GM18909 (cell line): Measurements from ENCODE around the gene NEK7.
"Not testable (repeated sequence)": the region's sequence is repeated elsewhere in the genome, so short reads cannot be mapped to it uniquely, and the experiment has no call there.

Experiments used
- ATAC-seq: cut with Tn5 transposase; IDR thresholded peaks from one replicate; pipeline ENCODE4 v1.9.1; 2021; ENCODE audit warnings: mild to moderate bottlenecking; ENCODE audit not compliant: unreplicated experiment, poor library complexity

Gene NEK7

DNA sequence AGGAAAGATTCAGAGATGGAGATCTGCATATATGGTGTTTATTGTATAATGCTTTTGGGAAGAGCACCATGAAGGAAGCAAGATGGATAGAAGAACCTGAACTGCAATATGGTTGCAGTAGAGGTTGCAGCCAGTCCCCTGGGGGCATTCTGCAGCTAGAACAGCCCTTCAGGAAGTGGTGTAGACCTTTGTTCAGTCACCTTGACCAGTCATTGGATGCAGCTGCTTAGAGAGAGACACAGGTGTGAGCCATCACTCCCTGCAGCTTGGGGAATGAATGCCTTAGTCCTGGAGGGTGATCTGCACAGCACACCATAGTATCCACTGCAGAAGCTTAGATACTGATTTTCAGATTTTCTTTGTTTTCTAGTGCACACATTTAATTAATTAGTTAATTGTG lies 42.3 kb downstream of the NEK7 start:
- ATAC-seq = peak; percentile 71

DNA sequence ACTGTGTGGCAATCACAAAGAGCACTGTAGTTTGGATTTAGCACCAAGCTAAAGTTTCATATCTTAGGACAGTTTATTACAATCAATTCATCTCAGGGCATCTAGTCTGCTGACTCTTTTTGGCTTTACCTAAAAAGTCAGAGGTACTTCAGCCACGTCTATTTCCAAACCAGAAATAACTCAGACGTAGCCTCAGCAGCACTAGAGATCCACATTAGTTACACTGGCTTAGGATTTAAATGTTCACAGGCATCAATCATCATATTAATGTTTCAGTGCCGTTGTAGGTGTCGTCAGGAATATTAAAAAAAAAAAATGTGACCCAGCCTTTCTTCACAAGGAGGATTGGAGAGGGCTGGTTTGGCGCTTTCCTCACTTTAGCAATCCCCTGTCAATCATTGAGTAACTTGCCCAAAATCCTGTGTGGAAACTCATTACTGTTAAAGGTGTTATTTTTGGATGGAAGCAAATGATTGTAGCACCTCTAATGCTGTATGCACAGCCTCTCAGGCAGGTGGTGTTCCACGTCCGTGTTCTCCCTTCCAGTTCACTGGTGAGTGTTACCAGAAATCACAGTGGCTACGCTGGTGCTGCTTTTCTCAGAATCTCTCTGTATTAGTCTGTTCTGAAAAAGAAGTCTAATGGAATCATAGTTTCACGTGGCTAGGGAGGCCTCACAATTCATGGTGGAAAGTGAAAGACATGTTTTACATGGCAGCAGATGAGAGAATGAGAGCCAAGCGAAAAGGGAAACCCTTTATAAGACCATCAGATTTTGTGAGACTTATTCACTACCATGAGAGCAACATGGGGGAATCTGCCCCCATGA lies 45.4 kb downstream of the NEK7 start:
- peak; percentile 79 for ATAC-seq

DNA sequence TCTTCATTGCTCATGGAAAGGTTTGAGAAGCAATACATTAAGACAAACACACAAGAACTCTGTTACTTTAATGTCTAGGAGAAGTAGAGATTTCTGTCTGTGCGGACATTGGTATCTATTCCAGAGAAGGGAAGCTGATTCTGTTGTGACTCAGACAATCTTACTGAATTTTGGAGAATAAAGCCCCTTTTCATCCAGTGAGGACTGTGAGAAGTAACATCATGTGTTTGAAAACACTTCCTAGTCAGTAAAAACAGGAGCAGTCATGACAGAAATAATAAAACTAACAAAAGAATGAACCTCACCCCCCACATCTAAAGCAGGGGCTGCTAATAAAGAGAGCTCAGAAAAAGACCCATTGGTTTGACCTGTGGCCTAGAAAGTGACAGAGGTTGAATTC lies 46.6 kb downstream of the NEK7 start:
- no peak for ATAC-seq

DNA sequence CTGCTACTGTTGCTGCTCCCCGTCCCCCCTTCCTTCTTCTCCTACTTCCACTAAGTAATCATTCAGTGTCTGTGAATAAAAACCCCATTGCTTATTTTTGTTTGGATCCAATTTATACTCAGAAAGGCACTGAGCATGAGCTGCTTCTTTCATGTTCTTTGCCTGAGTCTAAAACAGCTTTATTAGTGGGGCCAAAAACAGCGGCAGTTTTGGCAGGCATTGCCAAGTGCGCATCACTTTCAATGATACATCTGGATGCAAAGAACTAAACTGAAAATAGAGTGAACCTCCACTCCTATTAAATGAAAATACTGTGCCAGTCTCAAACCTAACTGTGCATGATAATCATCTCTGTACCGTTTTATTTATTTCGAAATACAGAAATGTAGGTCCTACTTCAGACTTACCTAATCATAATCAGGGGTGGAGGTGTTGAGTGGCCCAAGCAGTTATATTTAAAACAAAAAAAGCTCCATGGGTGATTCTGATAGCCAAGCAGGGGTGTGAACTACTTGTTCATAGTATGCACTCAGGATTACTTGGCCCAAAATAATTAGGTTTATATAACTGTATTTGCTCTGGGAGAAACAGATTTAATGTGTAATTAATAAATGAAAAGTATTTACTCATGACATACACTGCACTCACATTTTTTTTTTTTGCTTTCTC lies 48.4 kb downstream of the NEK7 start:
- no peak for ATAC-seq

DNA sequence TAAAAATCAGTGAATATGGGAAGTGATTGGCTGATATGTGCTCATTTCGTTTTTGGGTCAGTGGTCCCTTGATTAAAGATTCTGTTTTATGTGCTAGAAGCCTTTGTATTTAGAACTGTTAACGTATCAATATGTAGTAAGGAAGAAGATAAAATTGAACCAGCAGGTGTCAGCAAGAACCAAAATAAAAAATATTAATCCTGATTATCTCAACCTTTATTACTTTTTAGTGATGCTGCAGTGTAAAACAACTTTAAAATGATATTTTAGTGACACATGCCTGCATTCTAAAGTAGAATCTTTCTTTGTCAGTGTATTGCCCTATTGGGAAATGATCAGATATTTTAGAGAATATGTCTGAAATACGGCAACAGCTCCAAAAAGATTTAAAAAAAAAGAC lies 49.5 kb downstream of the NEK7 start:
- ATAC-seq = no peak

DNA sequence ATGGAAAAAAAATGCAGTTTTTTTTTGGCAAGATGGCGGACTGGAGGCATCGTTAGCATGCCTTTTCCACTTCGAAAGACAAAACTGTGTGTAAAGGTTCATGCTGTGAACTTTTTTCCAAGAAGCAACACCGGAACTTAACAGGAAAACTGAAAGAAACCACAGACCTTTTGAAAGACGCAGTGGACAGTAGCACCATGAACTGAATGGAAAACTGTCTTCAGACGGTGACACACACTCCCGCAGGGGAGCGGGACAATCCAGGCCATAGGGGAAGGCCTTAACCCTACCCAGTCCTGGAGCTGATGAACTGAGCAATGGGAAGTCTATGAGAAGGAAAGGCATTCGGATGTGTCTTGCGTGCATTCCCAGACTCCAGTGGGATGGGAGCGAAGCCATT lies 54.9 kb downstream of the NEK7 start:
- ATAC-seq = no peak

DNA sequence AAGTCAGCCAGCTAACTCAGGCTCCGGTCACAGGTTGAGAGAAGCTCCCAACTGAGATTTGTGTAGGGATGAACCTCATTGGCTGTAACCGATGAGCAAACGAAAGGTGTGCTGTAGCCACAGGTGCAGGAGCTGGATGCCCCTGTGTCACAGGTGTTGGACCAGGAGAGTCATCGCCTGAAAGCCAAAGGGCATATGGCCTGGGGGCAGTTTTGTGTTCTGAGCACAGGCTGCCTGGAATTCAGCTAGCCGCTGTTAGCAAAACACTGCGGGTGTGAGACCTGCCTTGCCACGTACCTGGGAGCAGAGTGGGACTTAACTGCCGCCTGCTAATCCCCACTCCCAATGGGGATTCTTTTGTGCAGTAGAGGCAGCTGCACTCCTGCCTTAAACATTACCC lies 55.3 kb downstream of the NEK7 start:
- ATAC-seq = no peak

DNA sequence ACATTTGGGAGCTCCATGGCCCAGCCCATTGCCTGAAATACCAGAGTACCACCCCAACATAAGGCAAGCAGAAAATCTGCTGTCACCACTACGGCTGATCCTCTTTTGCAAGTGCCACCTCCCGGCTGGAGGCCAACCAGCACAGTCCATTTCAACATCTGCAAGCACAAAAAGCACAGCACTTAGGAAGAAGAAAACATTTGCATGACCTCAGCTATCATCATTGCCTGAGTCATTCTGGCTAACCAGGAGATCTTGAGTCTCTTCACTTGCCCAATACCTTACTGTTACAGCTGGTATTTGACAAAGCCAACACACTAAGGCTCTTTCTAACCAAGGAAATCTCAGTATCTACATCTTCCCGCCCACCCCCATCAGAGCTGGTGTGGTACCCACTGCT lies 55.9 kb downstream of the NEK7 start:
- ATAC-seq = no peak

DNA sequence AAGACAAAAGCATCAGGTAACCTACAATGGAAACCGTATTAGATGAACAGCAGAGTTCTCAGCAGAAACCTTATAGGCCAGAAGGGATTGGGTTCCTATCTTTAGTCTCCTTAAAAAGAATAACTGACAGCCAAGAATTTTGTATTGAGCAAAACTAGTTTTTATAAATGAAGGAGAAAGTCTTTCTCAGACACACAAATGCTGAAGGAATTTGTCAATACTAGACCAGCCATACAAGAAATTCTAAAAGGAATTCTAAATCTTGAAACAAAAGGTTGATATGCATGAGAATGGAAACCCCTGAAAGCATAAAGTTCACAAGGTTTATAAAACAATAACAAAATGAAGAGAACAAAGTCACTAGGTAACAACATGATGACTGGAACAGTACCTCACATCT lies 58.1 kb downstream of the NEK7 start:
- no peak for ATAC-seq

DNA sequence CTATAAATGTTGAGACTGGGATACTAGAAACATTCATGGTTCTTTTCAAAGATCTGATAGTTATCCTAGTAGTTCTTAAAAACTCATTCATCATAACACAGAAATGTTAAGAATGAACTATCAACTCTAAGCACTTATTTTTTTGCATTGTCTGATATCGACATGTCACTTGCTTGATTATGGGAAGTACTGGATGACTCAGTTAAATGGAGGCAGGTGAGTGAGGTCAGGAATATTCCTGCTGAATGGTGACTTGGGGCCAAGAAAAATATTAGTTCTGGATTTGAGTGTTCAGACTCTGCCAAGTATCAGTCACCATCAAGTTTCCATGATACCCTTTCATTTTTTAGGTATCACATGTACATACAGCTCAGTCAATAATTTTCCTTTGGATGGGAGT lies 63.6 kb downstream of the NEK7 start:
- no peak for ATAC-seq

DNA sequence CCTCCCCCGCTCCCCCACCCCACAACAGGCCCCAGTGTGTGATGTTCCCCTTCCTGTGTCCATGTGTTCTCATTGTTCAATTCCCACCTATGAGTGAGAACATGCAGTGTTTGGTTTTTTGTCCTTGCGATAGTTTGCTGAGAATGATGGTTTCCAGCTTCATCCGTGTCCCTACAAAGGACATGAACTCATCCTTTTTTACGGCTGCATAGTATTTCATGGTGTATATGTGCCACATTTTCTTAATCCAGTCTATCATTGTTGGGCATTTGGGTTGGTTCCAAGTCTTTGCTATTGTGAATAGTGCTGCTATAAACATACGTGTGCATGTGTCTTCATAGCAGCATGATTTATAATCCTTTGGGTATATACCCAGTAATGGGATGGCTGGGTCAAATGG lies 70.2 kb downstream of the NEK7 start:
- ATAC-seq = not testable (repeated sequence)

DNA sequence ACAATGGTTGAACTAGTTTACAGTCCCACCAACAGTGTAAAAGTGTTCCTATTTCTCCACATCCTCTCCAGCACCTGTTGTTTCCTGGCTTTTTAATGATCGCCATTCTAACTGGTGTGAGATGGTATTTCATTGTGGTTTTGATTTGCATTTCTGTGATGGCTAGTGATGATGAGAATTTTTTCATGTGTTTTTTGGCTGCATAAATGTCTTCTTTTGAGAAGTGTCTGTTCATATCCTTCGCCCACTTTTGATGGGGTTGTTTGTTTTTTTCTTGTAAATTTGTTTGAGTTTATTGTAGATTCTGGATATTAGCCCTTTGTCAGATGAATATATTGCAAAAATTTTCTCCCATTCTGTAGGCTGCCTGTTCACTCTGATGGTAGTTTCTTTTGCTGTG lies 70.7 kb downstream of the NEK7 start:
- ATAC-seq = not testable (repeated sequence)

DNA sequence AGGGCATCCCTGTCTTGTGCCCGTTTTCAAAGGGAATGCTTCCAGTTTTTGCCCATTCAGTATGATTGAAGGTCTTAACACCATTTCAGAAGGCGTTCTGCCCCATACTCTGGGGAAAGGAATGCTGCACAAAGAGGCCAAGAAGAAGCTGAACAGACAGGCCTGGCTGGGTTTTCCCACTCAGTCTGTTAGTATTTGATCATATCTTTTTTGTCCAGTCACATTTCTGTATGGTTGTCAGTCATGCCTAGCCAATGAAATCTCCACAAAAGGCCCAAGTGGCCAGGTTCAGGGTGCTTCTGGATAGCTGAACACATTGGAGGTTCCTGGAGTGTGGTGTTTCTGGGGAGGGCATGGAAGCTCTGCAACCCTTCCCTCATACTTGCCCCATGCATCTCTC lies 72.1 kb downstream of the NEK7 start:
- ATAC-seq = no peak

DNA sequence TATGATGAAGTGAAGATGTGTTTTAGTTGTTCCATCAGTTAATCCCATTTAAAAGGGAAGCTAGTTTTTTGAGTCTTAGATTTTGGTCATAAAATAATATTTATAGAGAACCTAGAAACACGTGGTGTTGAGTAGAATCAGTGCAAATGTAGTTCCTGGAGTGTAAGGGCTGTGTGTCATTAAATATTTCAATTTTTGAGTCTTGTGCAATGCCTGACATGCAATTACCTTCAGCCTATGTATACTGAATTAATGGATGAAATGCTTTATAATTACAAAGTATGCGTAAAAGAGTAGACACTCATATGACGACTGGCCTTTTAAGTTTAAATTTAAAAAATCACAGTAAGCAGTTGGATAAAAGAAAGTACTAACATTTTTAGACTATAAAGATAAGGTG lies 75.0 kb downstream of the NEK7 start:
- ATAC-seq = no peak

DNA sequence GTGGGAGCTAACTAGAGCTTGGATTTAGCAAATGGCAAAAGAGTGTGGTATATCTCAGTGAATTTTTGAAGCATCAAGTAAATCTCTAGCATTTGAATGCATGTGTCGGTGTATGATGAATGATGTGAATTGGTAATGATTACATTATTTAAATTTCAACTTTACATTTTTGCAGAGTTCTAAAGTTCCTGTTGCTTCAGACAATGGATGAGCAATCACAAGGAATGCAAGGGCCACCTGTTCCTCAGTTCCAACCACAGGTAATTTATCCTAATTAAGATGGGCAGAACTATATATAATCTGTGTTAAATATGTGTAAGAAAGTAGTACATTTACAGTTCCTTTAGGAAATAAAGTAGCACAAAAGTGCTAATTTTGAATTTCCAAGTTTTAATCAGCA lies 75.6 kb downstream of the NEK7 start:
- ATAC-seq = no peak

DNA sequence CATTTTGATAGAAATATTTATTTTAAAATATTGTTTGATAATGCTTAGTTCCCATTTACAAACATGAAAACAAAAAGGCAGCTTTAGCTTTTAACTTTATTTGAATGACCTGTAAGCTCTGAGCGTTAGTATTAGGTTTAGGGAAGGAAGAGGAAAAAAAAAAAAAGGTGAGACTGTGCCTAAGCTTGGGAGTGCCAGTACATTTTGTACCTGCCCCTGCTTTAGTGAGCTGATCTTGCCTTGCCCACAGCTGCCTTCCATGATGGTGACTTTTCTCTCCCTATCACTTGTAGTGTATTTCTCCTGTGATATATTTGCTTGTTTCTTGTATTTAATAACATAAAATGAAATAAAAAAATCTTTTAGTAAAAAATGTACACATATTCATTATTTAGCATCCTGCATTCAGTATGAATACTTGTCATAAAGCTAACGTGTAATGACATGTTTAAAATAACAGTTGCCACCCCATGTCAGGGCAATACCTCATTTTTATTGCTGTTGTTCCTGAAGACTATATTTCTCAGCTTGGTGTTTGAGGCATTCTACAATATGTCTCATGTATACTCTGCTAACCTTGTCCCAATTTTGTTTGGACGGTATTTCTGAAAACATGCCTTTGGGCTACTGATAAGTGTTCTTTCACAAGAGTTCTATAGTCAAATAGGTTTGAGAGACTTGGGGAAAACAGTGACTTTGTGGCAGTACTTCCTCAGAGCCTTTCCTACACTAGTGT lies 76.3 kb downstream of the NEK7 start:
- no peak for ATAC-seq

DNA sequence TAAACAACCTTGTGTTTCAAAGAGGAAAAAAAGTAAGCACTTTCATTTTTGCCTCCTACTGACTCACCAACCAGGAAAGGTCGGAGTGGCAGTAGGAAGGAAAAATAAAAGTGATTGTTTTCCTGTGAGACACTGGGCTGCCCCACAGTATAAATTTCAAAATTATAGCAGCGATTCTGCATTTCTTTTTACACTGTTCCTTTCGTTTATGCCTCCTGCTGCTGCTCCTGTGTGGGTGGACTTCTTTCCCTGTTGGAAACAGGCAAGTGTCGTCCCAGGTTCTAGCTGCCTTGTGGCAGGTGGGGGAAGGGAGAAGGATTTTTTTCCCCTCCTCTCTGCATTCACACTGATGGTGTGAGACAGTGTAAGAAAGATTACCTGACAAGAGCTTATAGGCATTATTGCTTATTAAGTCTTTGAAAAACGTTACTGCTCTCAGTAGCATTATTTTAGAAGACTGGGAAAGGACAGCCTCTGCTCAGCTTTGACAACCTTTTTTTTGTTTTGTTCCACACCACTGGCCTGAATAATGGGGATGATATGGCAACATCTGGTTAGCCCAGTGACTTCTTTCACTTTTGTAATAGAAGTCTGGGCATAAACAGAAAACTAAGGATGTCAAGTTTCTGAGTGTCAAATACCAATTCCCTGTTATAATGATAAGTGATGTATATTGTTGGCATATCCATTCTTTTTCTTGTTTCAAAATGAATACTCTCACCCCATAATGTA lies 77.9 kb downstream of the NEK7 start:
- ATAC-seq = peak; percentile 56

DNA sequence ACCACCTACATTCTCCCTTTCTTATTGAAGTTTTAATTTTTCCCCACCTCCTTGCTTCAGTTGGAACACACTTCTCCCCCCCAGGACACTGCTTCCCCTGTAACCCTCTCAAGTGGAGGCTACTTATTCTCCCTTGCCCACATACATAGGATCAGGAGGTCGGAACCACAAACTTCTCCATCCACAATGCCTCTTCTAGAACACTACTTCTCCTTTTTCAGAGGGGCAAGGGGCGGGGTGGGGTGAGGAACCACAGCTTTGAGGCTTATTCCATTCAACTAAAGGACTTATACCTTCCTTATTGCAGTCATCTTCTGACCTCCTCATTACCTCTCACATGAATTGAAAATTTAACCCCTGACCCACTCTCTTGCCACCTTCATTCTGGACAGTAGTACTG lies 81.3 kb downstream of the NEK7 start:
- ATAC-seq = peak; percentile 45

DNA sequence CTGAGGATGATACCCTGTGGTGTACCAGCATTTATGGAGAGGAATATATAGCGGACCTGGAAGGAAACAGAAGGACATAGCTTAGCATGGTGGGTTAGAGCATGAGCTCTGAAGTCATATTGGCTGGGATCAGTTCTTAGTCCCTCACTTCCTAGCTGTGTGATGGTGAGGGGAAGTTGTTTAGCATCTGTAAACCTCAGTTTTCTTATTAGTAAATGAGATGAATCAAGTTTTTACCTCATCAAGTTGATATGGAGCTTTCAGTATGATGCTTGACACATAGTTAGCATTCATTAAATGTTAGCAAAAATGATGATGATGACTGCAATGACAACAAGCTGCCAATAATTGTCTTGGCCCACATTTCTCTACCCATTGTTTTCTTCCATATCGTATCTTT lies 84.8 kb downstream of the NEK7 start:
- ATAC-seq = no peak

DNA sequence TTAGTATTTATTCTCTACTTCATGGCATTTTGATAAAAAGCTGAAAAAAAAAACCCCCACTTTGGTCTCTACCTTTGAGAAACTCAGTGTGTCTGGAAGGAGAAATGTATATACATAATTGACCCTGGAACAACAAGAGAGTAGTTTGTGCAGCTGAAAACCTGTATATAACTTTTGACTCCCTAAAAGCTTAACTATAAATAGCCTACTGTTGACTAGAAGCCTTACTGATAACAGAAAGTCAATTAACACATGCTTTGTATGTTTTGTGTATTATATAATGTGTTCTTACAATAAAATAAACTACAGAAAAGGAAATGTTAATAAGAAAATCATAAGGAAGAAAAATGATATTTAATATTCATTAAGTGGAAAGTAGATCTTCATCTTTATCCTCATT lies 88.0 kb downstream of the NEK7 start:
- no peak for ATAC-seq

DNA sequence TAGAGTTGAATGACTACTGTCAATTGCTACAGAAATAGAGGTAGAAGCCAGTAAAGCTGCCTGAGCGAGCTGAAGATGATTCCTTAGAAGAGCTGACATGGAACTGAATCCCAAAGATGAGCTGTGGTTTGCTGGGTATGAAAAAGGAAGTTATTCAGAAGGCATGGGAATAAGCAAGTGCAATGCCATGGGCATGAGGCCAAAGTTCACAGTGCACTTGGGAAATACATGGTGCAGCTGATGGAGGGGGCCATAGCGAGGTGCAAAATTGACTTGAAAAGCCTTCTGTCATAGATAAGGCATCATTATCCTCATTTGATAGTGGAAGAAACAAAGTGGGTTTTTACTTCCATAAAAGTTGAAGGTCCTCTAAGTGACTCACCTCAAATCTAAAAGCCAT lies 88.6 kb downstream of the NEK7 start:
- ATAC-seq = no peak
